Neural progenitor cell (in vitro differentiated cells): Measurements from ENCODE around the gene MPC1. TPM values are rescaled to one million over a fixed set of nuclear protein-coding genes. Genes with fewer than 3 reads are reported as not detected.

Experiments used
- DNase-seq: peaks from one replicate; pipeline ENCODE4 v3.0.0-alpha.2; 2016; ENCODE audit warnings: low spot score
- H2AFZ ChIP-seq: fragments of 200-600 bp; sonication (generic); replicated peaks from 2 replicates; pipeline ENCODE4 v1.6.1; 2016; ENCODE audit warnings: antibody characterized with exemption
- H3F3A ChIP-seq: fragments of 200-600 bp; sonication (generic); 2 replicates; pipeline ENCODE4 v1.6.1; 2016; ENCODE audit warnings: antibody characterized with exemption, low read depth
- H3K27ac ChIP-seq: fragments of 200-600 bp; sonication (generic); 2 replicates; pipeline ENCODE4 v1.5.1; 2016; ENCODE audit warnings: mild to moderate bottlenecking
- H3K27me3 ChIP-seq: fragments of 200-600 bp; sonication (generic); 2 replicates; pipeline ENCODE4 v1.6.1; 2016; ENCODE audit warnings: mild to moderate bottlenecking, moderate library complexity
- H3K36me3 ChIP-seq: fragments of 200-600 bp; sonication (generic); 2 replicates; pipeline ENCODE4 v1.5.1; 2016
- H3K4me1 ChIP-seq: fragments of 200-600 bp; sonication (generic); 2 replicates; pipeline ENCODE4 v1.6.1; 2016; ENCODE audit warnings: mixed run types
- H3K4me2 ChIP-seq: fragments of 200-600 bp; sonication (generic); 2 replicates; pipeline ENCODE4 v1.6.1; 2016
- H3K4me3 ChIP-seq: fragments of 200-600 bp; sonication (generic); 2 replicates; pipeline ENCODE4 v1.5.1; 2016
- H3K79me2 ChIP-seq: fragments of 200-600 bp; sonication (generic); 2 replicates; pipeline ENCODE4 v1.6.1; 2016; ENCODE audit warnings: low read depth
- H3K9ac ChIP-seq: fragments of 200-600 bp; sonication (generic); 2 replicates; pipeline ENCODE4 v1.6.1; 2016
- H3K9me3 ChIP-seq: fragments of 200-600 bp; sonication (generic); 2 replicates; pipeline ENCODE4 v1.5.1; 2016; ENCODE audit warnings: low read depth
- H4K20me1 ChIP-seq: fragments of 200-600 bp; sonication (generic); 2 replicates; pipeline ENCODE4 v1.6.1; 2016; ENCODE audit warnings: low read depth
- H3K27ac Mint-ChIP-seq: 3 replicates; pipeline ENCODE4 v1.8.0; 2021; ENCODE audit warnings: mixed read lengths
- H3K27me3 Mint-ChIP-seq: 2 replicates; pipeline ENCODE4 v1.8.0; 2022; ENCODE audit warnings: low read depth, mild to moderate bottlenecking, inconsistent platforms, moderate library complexity, mixed read lengths; ENCODE audit not compliant: insufficient read depth
- H3K36me3 Mint-ChIP-seq: 3 replicates; pipeline ENCODE4 v1.8.0; 2021; ENCODE audit warnings: mixed read lengths
- H3K4me1 Mint-ChIP-seq: 3 replicates; pipeline ENCODE4 v1.8.0; 2021; ENCODE audit warnings: mixed read lengths
- H3K4me3 Mint-ChIP-seq: 3 replicates; pipeline ENCODE4 v1.8.0; 2021; ENCODE audit warnings: mild to moderate bottlenecking, moderate library complexity, mixed read lengths
- H3K9me3 Mint-ChIP-seq: 3 replicates; pipeline ENCODE4 v1.8.0; 2020; ENCODE audit warnings: mixed read lengths
- EZH2 ChIP-seq: fragments of 200-600 bp; sonication (generic); IDR thresholded peaks from 2 replicates; pipeline ENCODE4 v1.6.1; 2017; ENCODE audit warnings: antibody characterized with exemption, mild to moderate bottlenecking, moderate library complexity
- EZH2phosphoT487 ChIP-seq: fragments of 200-600 bp; sonication (generic); IDR thresholded peaks from 2 replicates; pipeline ENCODE4 v1.6.1; 2017; ENCODE audit warnings: antibody characterized with exemption
- total RNA-seq: library from RNA; depleted of rRNA; stranded (reverse); fragments of >200 nt; gene quantifications from 2 replicates; pipeline ENCODE4 v1.2.3, GENCODE V29; 2015; ENCODE audit warnings: low replicate concordance
- TF ChIP-seq, protein P1 (sequence below): fragments of 200-600 bp; sonication (generic); IDR thresholded peaks from 2 replicates; pipeline ENCODE4 v1.5.1; 2017; ENCODE audit warnings: antibody characterized with exemption, mild to moderate bottlenecking

Gene MPC1
- total RNA-seq, 1 donor from 2014 or later = 13.2 TPM

DNA sequence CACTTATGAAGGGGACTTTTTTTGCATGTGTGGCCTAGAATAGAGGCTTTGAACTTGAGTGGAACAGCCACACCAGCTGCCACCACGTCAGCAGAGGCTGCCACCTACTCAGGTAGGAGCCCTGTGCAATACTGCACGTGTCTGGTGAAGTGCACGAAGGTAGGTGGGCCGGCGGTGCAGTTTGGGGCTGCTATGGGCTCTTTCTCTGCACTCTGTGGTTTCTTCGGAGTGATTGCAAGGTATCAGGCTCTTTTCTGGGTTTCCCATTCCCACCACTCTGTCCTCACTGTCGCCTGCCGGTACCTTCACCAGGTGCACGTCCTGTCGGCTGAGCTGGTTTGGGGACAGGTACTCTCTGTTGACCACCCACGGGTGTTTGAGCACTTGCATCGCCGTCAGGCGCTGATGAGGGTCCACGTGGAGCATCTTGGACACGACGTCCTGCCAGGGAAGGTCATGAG, 30.8 kb upstream of the MPC1 start:
- H3K27me3 ChIP-seq = no peaks in the 10 kb centered on the region
- peaks cover 4% of the 10 kb centered on the region for H3K9me3 Mint-ChIP-seq
- H3K4me3 Mint-ChIP-seq = no peak overlapping the region
- no peaks in the 10 kb centered on the region for H3F3A ChIP-seq
- no peaks in the 10 kb centered on the region for H3K4me1 ChIP-seq
- no peaks in the 10 kb centered on the region for H3K79me2 ChIP-seq
- TF ChIP-seq EZH2phosphoT487 (no peak), EZH2 (no peak)
- TF ChIP-seq, protein P1, sequence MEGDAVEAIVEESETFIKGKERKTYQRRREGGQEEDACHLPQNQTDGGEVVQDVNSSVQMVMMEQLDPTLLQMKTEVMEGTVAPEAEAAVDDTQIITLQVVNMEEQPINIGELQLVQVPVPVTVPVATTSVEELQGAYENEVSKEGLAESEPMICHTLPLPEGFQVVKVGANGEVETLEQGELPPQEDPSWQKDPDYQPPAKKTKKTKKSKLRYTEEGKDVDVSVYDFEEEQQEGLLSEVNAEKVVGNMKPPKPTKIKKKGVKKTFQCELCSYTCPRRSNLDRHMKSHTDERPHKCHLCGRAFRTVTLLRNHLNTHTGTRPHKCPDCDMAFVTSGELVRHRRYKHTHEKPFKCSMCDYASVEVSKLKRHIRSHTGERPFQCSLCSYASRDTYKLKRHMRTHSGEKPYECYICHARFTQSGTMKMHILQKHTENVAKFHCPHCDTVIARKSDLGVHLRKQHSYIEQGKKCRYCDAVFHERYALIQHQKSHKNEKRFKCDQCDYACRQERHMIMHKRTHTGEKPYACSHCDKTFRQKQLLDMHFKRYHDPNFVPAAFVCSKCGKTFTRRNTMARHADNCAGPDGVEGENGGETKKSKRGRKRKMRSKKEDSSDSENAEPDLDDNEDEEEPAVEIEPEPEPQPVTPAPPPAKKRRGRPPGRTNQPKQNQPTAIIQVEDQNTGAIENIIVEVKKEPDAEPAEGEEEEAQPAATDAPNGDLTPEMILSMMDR = no peak
- no peak overlapping the region for H3K4me3 ChIP-seq
- H3K9ac ChIP-seq = no peak overlapping the region
- no peaks in the 10 kb centered on the region for H3K9me3 ChIP-seq
- H2AFZ ChIP-seq = no peak overlapping the region
- H3K27ac ChIP-seq = no peak overlapping the region
- H3K4me1 Mint-ChIP-seq = peaks cover 11% of the 10 kb centered on the region
- peaks cover 2% of the 10 kb centered on the region for H3K27me3 Mint-ChIP-seq
- H3K36me3 ChIP-seq = no peaks in the 10 kb centered on the region
- H4K20me1 ChIP-seq = no peaks in the 10 kb centered on the region
- H3K27ac Mint-ChIP-seq = no peak overlapping the region
- no peak overlapping the region for H3K4me2 ChIP-seq
- DNase-seq = no peak
- peaks cover 23% of the 10 kb centered on the region for H3K36me3 Mint-ChIP-seq

- Histone ChIP-seq H3K27ac (no peak overlapping the region), H3K4me3 (no peak overlapping the region), H3K36me3 (no peaks in the 10 kb centered on the region), H4K20me1 (no peaks in the 10 kb centered on the region), H3K4me2 (no peak overlapping the region), H2AFZ (no peak overlapping the region), H3K27me3 (no peaks in the 10 kb centered on the region), H3K79me2 (no peaks in the 10 kb centered on the region), H3K9ac (no peak overlapping the region), H3K9me3 (no peaks in the 10 kb centered on the region), H3K4me1 (no peaks in the 10 kb centered on the region), H3F3A (no peaks in the 10 kb centered on the region)
- Mint-ChIP-seq H3K36me3 (peaks cover 21% of the 10 kb centered on the region), H3K4me3 (no peak overlapping the region), H3K27ac (no peak overlapping the region), H3K4me1 (peaks cover 11% of the 10 kb centered on the region), H3K9me3 (peaks cover 4% of the 10 kb centered on the region), H3K27me3 (peaks cover 2% of the 10 kb centered on the region)
- TF ChIP-seq, protein P1 = no peak
- DNase-seq = no peak
These were observed 30.2 kb upstream of the MPC1 start for GRCh38 chr6:166412911-166413384.

- no peak overlapping the region for H3K4me3 Mint-ChIP-seq
- TF ChIP-seq EZH2 = no peak
- TF ChIP-seq EZH2phosphoT487 = no peak
- TF ChIP-seq, protein P1 = no peak
- no peak overlapping the region for H3K27ac Mint-ChIP-seq
- H3K4me1 Mint-ChIP-seq = peaks cover 11% of the 10 kb centered on the region
- no peaks in the 10 kb centered on the region for H3F3A ChIP-seq
- no peaks in the 10 kb centered on the region for H3K4me1 ChIP-seq
- H3K9me3 Mint-ChIP-seq = peaks cover 4% of the 10 kb centered on the region
- H3K27me3 Mint-ChIP-seq = peaks cover 2% of the 10 kb centered on the region
- no peaks in the 10 kb centered on the region for H3K27me3 ChIP-seq
- H3K4me2 ChIP-seq = no peak overlapping the region
- H3K9ac ChIP-seq = no peak overlapping the region
- DNase-seq = no peak
- no peak overlapping the region for H2AFZ ChIP-seq
- H3K4me3 ChIP-seq = no peak overlapping the region
- no peak overlapping the region for H3K27ac ChIP-seq
- H3K79me2 ChIP-seq = no peaks in the 10 kb centered on the region
- H3K36me3 Mint-ChIP-seq = peaks cover 18% of the 10 kb centered on the region
- H3K36me3 ChIP-seq = no peaks in the 10 kb centered on the region
- H4K20me1 ChIP-seq = no peaks in the 10 kb centered on the region
- no peaks in the 10 kb centered on the region for H3K9me3 ChIP-seq
These were observed 29.6 kb upstream of the MPC1 start for GRCh38 chr6:166412156-166412910.
